Adrenal gland (tissue), 5 donors: ENCODE data around the gene NUAK1.

Experiments used
- POLR2A ChIP-seq, 2 donors: fragments of 450-650 bp; IDR thresholded peaks; one replicate each; pipeline ENCODE4 v1.6.1; 2017; ENCODE audit warnings: antibody characterized with exemption in 2 of 2, mild to moderate bottlenecking in 2 of 2, moderate library complexity in 1 of 2
- TF ChIP-seq, protein P1 (sequence below), 6 experiments: fragments of 450-650 bp in 4 of 6; fragments of 200-600 bp in 2 of 6; sonication (generic) in 1 of 6; IDR thresholded peaks; 1 replicate in 5 of 6; 2 replicates in 1 of 6; pipeline versions ENCODE4 v1.5.1 to v1.8.0; 2016 to 2021; ENCODE audit warnings: antibody characterized with exemption in 6 of 6, mild to moderate bottlenecking in 2 of 6, moderate library complexity in 1 of 6
- donor health status: DM: no; HTN: no; CAD: no.

DNA sequence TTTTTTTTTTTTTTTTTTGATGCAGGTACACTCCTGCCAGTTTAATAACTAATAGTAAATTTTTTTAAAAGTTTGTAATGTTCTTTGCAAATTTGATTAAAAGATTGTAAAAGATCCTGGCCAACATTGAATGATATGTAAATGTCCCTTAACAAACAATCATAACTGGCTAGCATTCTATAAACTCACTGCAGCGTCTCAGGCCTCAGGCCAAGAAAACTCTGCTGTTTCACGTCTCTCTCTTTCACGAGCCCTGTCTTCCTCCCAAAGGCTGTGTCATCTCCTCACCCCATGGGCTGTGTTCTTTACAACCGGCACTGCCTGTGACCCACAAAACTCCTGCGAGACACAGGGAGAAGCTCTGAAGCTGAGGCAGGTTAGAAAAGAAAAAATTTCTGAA is 103.3 kb downstream of the NUAK1 start:
- no peak for TF ChIP-seq POLR2A (IDR thresholded peaks at IDR 0.05)
- TF ChIP-seq, protein P1, sequence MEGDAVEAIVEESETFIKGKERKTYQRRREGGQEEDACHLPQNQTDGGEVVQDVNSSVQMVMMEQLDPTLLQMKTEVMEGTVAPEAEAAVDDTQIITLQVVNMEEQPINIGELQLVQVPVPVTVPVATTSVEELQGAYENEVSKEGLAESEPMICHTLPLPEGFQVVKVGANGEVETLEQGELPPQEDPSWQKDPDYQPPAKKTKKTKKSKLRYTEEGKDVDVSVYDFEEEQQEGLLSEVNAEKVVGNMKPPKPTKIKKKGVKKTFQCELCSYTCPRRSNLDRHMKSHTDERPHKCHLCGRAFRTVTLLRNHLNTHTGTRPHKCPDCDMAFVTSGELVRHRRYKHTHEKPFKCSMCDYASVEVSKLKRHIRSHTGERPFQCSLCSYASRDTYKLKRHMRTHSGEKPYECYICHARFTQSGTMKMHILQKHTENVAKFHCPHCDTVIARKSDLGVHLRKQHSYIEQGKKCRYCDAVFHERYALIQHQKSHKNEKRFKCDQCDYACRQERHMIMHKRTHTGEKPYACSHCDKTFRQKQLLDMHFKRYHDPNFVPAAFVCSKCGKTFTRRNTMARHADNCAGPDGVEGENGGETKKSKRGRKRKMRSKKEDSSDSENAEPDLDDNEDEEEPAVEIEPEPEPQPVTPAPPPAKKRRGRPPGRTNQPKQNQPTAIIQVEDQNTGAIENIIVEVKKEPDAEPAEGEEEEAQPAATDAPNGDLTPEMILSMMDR (IDR thresholded peaks at IDR 0.05), result no peak
